GM06990 (cell line): ENCODE results near the gene PVALB.

Experiments
- DNase-seq: peaks from one replicate; pipeline ENCODE4 v3.0.0-alpha.2; 2011; ENCODE audit not compliant: insufficient read length; ENCODE audit errors: extremely low read depth
- H3K27me3 ChIP-seq: replicated peaks from 2 replicates; pipeline ENCODE4 v1.6.0; 2011; ENCODE audit warnings: low read length; ENCODE audit not compliant: control insufficient read depth, insufficient read depth
- H3K36me3 ChIP-seq: 2 replicates; pipeline ENCODE4 v1.5.1; 2011; ENCODE audit warnings: low read length; ENCODE audit not compliant: control insufficient read depth, insufficient read depth
- H3K4me3 ChIP-seq: replicated peaks from 2 replicates; pipeline ENCODE4 v1.5.1; 2011; ENCODE audit warnings: low read depth, mild to moderate bottlenecking, control low read depth, low read length
- CTCF ChIP-seq: IDR thresholded peaks from 2 replicates; pipeline ENCODE4 v1.5.1; 2011; ENCODE audit warnings: low read length, control low read depth, mild to moderate bottlenecking, inconsistent platforms; ENCODE audit not compliant: insufficient read depth, poor library complexity, severe bottlenecking

Gene PVALB

GRCh38 chr22:36808721-36809344 is 8.0 kb downstream of the PVALB start:
- H3K4me3 ChIP-seq, result no peak overlapping the region
- H3K36me3 ChIP-seq, result no peaks in the 10 kb centered on the region
- H3K27me3 ChIP-seq, result 0 out of 2 replicates have a peak, but pooled peaks cover 1% of the 10 kb centered on the region
- no peak for TF ChIP-seq CTCF
- no peak for DNase-seq

- no peaks in the 10 kb centered on the region for H3K36me3 ChIP-seq
- H3K27me3 ChIP-seq, result peaks cover 1% of the 10 kb centered on the region; the same call in 1 of the 2 replicates
- no peak for TF ChIP-seq CTCF
- DNase-seq, result no peak
- H3K4me3 ChIP-seq, result no peak overlapping the region
These were observed 9.2 kb downstream of the PVALB start for GRCh38 chr22:36807627-36808026.

GRCh38 chr22:36806835-36807234 is 10.0 kb downstream of the PVALB start:
- TF ChIP-seq CTCF, result no peak
- no peak for DNase-seq
- H3K4me3 ChIP-seq, result no peak overlapping the region
- H3K36me3 ChIP-seq, result no peaks in the 10 kb centered on the region
- H3K27me3 ChIP-seq, result no peaks in the 10 kb centered on the region; the same call in 1 of the 2 replicates

GRCh38 chr22:36803358-36803757 is 13.5 kb downstream of the PVALB start:
- Histone ChIP-seq H3K4me3 (no peak overlapping the region), H3K36me3 (no peaks in the 10 kb centered on the region), H3K27me3 (no peaks in the 10 kb centered on the region; the same call in 1 of the 2 replicates)
- TF ChIP-seq CTCF, result no peak
- DNase-seq, result no peak

- DNase-seq, result no peak
- Histone ChIP-seq H3K27me3 (no peaks in the 10 kb centered on the region; the same call in 1 of the 2 replicates), H3K36me3 (no peaks in the 10 kb centered on the region), H3K4me3 (no peak overlapping the region)
- no peak for TF ChIP-seq CTCF
These were observed 18.2 kb downstream of the PVALB start for GRCh38 chr22:36798674-36799066.
